GM19099 (cell line): ENCODE results near the gene MOXD1.

Source experiments
- POLR2A ChIP-seq: IDR thresholded peaks from 3 replicates; pipeline ENCODE4 v1.6.1; 2011; ENCODE audit warnings: low read depth; ENCODE audit not compliant: insufficient read length; ENCODE audit errors: extremely low read depth

The MOXD1 gene

DNA sequence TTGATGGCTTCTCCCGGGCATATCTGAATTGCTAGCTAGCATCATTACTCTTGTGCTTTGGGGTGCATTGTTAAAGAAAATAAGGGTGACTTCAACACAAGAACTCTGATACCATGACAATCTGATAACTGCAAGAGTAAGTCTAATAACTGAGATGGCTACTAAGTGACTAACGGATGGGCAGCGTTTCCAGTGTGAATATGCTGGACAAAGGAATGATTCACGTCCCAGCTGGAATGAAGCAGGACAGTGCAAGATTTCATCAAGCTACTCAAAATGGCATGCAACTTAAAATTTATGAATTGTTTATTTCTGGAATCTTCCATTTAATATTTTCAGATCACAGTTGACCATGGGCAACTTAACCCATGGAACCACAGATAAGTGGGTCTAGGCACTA lies 31.7 kb downstream of the MOXD1 start:
- no peak for TF ChIP-seq POLR2A

DNA sequence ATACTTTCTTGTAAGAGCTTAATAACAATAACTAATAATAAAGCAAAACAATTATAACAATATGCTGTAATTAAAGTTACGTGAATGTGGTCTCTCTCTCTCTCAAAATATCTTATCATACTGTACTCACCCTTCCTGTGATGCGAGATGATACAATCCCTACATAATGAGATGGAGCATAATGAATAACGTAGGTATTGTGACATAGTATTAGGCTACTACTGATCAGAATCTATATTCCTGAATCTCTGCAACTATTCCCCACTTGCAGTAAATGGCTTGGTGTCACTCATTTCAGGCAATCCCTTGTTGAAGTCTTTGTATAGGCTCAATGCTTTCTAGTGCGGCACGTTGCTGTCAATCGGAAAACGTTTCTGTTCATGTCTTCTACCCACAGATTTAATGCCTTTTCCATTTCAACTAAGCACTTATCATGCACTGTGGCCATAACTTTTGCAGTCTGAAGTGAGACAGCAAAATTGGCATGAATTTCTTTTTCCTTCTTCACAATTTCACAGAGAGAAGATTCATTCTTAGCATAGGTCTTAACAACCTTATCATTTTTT lies 32.3 kb downstream of the MOXD1 start:
- TF ChIP-seq POLR2A: no peak

DNA sequence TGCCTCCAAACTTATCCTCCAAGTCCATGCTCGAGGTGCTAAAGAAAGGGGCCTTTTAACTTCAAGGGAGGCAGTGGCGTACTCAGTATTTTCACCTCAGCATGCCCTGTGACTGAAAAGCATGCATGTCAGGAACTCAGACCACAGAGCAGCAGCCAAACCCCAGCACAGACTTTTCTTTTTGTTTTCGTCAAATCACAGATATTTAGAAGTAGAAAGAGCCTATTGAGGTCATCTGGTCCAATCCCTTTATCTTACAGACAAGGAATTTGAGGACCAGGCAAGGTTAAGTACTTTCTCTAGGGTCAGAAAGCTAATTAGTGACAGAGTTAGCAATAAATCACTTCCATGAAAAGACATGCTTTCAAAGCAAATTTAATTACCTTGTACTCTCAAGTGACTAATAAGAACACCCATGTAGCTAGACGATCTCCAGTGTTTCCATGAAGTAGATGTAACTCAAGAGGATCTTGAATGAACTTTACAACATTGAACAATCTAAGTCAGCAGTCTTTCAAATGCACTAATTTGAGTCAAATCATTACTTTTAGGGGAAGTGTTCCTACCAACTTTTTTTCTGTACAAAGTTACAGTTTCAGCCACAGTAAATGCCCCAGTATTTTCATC lies 35.9 kb downstream of the MOXD1 start:
- no peak for TF ChIP-seq POLR2A

DNA sequence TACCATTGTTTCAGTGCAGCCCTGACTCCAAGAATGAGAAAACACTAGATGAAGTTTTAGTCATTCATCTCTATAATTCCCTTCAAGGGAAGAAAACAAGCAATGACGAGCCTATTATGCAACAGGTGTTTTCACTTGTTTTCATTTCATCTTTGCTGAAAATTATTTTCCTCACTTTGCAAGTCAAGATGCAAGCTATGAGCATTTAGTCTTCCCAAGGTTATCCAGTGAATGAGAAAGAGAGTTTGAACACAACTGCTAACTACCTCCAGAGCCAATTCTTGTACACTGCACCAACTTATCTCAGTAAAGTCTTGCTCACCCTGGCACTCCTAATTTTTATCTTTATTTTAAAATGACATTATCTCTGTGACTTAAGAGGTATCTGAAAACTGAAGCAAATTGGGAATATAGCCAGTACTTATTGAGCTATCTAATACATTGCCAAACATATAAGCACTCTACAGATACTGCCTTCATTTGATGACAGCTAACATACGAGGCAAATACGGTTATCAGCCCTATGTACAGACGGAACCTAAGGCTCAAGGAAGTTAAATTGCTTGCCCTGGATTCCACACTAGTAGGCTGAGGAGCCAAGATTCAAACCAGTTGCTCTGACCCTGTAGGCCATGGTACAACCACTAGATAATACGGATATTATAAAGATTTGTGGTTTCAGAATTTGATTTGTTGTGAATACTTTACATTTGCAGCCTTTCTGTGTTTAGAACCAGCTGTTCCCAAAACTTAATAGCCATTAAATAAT lies 36.8 kb downstream of the MOXD1 start:
- no peak for TF ChIP-seq POLR2A

DNA sequence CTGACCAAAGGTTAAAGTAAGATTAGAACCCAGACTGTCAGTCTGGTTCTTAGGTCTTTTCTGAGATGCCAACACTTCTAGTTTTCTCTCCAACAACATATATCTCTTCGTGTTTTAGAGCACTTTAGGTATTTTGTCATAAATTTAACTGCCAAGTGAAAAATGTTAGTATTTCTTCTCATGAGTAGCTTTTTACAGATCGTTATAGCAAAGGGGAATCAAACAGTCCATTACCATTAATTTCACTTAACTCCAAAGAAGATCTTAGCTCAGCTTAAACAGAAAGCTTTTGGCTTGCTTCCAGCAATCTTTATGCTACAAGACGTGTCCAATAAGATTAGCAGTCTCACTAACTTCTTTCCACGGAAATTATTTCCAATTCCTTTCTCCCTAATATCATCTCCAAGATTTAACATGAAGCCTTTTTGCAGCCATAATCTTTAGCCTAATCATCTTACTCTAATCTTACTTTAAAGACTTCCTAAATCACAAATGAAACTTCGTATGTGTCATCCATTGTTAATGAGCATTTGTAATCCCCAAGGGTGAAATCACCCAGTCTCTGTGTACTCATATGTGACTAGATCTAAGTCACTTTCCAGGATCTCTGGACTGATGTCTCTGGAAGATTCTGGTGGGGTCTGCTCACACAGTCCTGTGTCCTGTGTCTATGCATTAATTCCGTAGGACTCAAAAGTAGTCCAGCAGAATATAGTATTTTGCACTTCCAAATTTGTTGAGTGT lies 38.7 kb downstream of the MOXD1 start:
- TF ChIP-seq POLR2A: no peak

DNA sequence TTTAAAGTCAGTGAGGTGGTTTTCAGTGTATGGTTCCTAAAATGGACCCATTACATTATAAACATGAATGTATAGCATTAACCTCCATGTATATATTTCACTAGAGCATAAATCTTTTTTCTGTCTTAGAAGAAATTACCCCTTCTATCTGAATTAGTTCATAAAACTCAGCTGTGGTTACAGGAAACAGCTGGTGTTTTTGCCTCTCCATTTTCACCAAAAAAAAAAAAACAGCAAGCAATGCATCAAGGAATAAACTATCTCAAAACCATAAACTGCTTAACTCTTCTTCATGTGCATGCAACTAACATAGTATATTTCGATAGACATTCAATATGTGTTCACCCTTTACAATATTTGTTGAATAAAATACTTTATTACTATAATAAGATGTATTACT lies 40.2 kb downstream of the MOXD1 start:
- TF ChIP-seq POLR2A: no peak

DNA sequence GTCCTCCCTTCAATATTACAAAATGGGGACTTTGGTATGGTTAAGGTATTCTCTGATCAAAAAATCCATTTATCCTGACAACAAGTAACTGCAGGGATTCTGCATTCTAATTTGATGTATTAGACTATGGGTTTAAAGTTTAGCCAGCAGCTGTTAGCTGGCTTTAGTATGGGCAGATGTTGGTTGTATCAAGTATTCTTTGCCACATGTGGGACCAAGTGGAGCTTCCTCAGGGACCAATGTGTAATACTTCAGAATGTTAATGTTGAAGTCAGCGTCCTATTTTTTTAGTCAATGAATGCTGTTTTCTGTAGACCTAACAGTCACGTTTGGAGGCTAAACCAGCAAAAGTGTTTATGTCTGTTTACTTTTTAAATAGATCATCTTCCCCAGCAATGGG lies 41.4 kb downstream of the MOXD1 start:
- no peak for TF ChIP-seq POLR2A

DNA sequence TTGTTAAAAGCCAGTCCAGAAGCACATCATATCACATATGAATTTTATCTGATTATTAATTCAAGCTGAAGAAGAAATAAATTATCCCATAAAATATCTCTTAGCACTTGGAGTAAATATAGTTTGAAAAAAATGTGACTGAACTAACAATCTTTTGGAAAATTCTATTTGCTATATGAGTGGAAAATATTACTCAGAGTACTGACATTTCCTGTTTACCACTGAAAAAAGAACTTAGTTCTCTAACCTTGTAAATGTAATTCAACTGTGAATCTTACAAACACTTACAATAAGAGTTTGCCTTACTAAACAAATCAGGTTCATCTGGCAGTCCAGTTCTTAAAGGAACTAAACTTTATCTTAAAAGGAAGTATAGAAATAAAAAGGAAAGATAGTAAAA lies 44.2 kb downstream of the MOXD1 start:
- no peak for TF ChIP-seq POLR2A

DNA sequence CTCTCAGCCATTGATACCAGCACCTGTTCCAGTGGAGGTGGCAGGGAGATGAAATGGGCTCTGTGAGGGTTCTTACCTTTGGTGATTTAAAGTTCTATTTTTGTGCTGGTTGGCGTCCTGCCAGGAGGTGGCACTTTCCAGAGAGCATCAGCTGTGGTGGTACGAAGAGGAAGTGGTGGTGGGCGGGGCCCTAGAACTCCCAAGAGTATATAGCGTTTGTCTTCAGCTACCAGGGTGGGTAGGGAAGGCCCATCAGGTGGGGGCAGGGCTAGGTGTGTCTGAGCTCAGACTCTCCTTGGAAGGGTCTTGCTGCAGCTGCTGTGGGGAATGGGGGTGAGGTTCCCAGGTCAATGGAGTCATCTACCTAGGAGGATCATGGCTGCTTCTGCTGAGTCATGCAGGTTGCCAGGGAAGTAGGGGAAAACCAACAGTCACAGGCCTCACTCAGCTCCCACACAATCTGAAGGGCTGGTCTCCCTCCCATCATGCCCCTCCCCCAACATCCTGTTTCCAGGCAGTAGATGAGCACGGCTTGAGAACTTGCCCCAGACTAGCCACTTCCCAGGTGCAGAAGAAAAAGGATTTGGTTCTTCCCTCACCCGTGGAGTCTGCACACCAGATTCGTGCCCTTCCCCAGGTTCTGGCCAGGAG lies 46.6 kb downstream of the MOXD1 start:
- no peak for TF ChIP-seq POLR2A

DNA sequence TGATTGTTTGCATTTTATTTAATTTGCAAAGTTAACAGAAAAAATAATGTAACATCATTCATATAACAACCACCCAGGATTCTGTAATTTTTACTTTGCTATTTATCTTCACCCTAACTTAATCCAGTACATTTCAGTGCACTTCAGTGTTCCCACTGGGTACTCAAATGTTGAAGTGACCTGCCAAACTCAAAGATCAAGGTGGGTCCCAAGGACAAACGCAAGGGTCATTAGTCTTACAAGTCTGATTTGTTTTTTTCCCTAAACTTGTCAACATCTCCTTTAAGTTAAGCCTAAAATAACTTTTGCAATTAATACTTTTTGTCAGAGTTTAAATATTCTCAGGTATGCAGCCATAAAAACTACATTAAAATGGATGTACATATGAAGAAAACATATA lies 53.0 kb downstream of the MOXD1 start:
- TF ChIP-seq POLR2A: no peak

DNA sequence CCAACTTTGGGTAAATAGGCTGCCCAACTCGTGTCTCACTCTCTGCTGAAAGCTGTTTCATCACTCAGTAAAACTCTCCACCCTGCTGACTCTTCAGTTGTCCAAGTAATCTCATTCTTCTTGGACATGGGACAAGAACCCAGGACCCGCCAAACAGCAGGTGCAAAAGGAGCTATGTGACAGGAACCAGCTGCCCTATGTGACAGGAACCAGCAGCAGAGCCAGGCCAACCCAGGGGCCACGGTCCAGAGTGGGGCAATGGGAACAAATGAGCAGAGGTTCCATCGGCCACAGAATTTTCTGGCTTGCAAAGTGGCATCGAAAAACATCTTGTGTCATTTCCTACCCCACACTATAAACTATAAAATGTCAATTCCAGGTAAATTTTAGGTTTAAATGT lies 56.5 kb downstream of the MOXD1 start:
- no peak for TF ChIP-seq POLR2A

DNA sequence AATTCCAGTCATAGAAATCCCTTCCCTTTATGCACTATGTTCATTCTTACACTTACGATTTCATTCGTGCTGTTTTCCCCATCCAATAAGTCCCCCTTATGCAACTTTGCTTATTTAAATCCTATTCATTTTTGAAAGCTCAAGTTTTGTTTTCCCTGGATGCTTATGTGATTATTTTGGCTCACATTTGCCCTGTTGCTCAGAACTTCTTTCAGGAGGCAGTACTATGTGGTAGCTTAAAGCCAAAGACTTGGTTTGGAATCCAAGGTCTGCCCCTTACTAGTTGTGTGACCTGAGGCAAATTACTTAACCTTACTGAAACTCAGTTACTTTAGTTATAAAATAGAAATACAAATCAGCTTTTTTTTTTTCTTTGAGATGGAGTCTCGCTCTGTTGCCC lies 59.6 kb downstream of the MOXD1 start:
- TF ChIP-seq POLR2A: no peak

DNA sequence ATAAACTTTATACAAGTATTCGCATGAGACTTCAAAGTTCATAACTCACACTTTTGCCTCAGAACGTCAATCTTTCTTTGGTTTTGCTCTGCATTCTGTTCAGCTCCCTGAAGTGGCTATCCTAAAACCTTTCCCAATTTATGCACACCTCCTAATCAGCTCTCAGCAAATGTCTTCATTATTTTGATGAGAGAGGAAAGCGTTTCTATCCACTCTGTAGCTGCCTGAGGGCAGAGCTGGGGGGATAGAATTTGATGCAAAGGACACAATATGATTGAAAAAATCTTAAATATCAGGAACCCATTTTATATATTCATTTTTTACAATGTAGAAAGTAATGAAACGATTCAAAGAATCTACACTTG lies 66.8 kb downstream of the MOXD1 start:
- TF ChIP-seq POLR2A: no peak

DNA sequence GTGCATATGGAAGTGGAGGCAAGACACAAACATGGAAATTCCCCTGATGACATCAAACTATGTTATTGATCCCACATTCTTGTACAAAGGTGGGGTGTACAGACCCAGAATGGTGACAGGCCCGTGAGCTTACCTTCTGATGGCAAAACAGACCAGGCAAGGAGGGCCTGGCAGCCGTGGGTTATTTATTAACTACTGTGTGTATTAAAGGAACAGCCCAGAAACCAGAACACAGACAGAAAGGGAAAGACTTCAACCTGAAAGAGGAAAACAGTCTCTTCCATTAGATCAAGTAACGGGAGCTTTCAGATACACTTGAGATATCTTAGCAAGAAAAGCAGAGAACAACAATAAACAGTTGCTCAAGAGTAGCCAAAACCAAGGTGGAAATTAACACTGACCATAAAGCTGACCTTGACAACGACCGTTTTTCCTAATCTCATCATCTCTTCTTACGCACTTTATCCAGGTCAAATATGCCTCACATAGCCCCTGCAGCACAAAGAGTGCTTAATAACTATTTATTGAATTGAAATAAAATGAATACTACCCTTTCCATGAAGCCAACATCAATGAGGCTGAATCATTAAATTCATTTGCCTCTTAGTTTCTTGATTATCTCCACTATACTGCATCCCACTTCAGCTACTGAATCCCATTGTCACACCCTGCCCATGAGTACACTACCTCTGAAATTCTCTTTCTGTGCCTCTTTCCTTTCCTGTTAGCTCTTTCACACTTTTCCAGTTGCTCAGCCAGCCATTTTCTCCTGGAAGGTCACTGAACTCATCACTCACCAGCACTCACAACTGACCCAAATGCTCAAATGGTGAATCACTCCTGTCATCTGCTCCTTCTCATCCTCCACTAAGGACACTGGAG lies 67.4 kb downstream of the MOXD1 start:
- TF ChIP-seq POLR2A: no peak
